HepG2 (cell line): ENCODE measurements around the gene YIPF4. TPM values are rescaled to one million over a fixed set of nuclear protein-coding genes. Genes with fewer than 3 reads are reported as not detected.
A peak's percentile ranks its signal among the peaks of the same experiment; 100 is the strongest.

Experiments used
- ASH2L ChIP-seq: fragments of 300-600, 200-600 bp; sonication (generic); IDR thresholded peaks from 2 replicates; pipeline ENCODE4 v1.7.0; 2017; ENCODE audit warnings: low read depth, mild to moderate bottlenecking, moderate library complexity, mixed read lengths, low read length; ENCODE audit not compliant: insufficient read length
- BRD4 ChIP-seq: sonication (generic); formaldehyde crosslinking; IDR thresholded peaks from 2 replicates; pipeline ENCODE4 v1.4.0; 2020; ENCODE audit warnings: missing genetic modification reagents
- FLYWCH1 ChIP-seq: sonication (generic); formaldehyde crosslinking; IDR thresholded peaks from 2 replicates; pipeline ENCODE4 v1.8.1; 2023; ENCODE audit warnings: mild to moderate bottlenecking, missing genetic modification reagents
- HOXA9 ChIP-seq: sonication (generic); formaldehyde crosslinking; IDR thresholded peaks from 2 replicates; pipeline ENCODE4 v1.8.1; 2022; ENCODE audit warnings: missing genetic modification reagents, mild to moderate bottlenecking, moderate library complexity, borderline replicate concordance
- ZNF326 ChIP-seq: sonication (generic); formaldehyde crosslinking; IDR thresholded peaks from 2 replicates; pipeline ENCODE4 v1.4.0; 2020; ENCODE audit warnings: missing genetic modification reagents, borderline replicate concordance
- ZNF33B ChIP-seq: sonication (generic); formaldehyde crosslinking; IDR thresholded peaks from 2 replicates; pipeline ENCODE4 v1.5.1; 2020; ENCODE audit warnings: mild to moderate bottlenecking, missing genetic modification reagents
- polyA plus RNA-seq, 8 experiments: library from polyadenylated mRNA; depleted of rRNA in 3 of 8; stranded (reverse) in 7 of 8; unstranded in 1 of 8; fragments of >200 nt; fragmentation: Illumina TruSeq in 4 of 8; extraction: Trizol in 4 of 8; gene quantifications; 2 replicates each; pipeline versions ENCODE4 v1.2.1 to v1.2.3, GENCODE V29; 2011 to 2016; ENCODE audit warnings: low read depth in 4 of 8, missing spikeins in 1 of 8, mixed read lengths in 1 of 8; ENCODE audit not compliant: insufficient read depth in 1 of 8
- total RNA-seq, 5 experiments: library from RNA; depleted of rRNA; stranded (reverse); fragments of >200 nt; fragmentation: Illumina TruSeq; extraction: Trizol; gene quantifications; 2 replicates each; pipeline ENCODE4 v1.2.3, GENCODE V29; 2016; ENCODE audit warnings: low read depth in 1 of 5
- TF ChIP-seq, protein P1 (sequence below): IDR thresholded peaks from 2 replicates; pipeline ENCODE4 v1.6.1; 2016; ENCODE audit warnings: low read depth, missing genetic modification reagents, missing compliant biosample characterization
- TF ChIP-seq, protein P2 (sequence below): sonication (generic); formaldehyde crosslinking; IDR thresholded peaks from 2 replicates; pipeline ENCODE4 v1.4.0; 2020; ENCODE audit warnings: missing genetic modification reagents, mild to moderate bottlenecking, borderline replicate concordance
- TF ChIP-seq, protein P3 (sequence below), 2 experiments: sonication (generic) in 1 of 2; formaldehyde crosslinking in 1 of 2; IDR thresholded peaks; 2 replicates each; pipeline versions ENCODE4 v1.5.1 to v1.6.1; 2011 to 2020; ENCODE audit warnings: borderline replicate concordance in 1 of 2, low read depth in 1 of 2, low read length in 1 of 2, mild to moderate bottlenecking in 1 of 2, missing genetic modification reagents in 1 of 2, moderate library complexity in 1 of 2
- TF ChIP-seq, protein P4 (sequence below): sonication (generic); formaldehyde crosslinking; conservative IDR thresholded peaks from 2 replicates; pipeline ENCODE4 v1.8.0; 2022; ENCODE audit warnings: mild to moderate bottlenecking, moderate library complexity, missing genetic modification reagents
- TF ChIP-seq, protein P5 (sequence below): IDR thresholded peaks from 2 replicates; pipeline ENCODE4 v1.6.1; 2018; ENCODE audit warnings: missing genetic modification reagents

The YIPF4 gene
- total and polyA plus RNA-seq, 2 of the 13 experiments (the other 11 are each of a cell fraction or from before 2014, with no cell fraction given): 19.0 to 43.9 TPM

DNA sequence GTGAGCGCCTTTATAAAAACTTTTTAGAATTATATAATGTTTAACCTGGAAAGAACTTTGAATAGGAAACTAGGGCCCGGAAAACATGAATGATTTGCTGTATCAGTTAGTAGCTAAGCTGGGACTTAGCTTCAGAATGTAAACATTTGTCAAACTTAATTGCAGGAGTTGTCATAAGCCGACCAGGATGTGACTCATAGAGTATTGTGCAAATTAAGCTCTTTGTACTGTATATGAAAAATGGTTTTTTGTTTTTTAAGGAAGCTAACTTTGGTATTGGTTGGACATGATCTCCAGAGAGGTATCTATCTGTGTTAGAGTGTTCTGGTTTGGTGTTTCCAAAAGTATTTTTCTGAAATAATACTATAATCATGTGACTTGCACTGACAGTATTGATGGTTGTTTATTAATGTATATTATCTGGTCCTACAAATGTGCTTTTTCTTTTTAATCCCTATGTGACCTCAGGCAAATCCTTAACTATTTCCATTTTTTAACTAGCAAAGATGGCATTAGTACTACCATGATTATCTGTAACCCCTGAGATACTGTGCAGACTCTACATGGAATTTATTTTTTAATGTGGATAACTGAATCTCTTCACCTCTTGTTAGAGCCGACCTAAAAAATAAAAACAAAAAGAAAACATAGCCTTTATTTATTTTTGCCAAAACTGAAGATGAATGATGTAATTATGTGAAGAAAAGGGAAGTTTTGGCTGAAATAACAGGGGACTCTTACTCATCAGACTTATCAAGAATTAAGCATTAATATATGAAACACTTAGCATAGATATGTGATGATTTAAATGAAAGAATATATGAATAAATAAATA lies 11.7 kb downstream of the YIPF4 start (continued):
- TF ChIP-seq, protein P1, sequence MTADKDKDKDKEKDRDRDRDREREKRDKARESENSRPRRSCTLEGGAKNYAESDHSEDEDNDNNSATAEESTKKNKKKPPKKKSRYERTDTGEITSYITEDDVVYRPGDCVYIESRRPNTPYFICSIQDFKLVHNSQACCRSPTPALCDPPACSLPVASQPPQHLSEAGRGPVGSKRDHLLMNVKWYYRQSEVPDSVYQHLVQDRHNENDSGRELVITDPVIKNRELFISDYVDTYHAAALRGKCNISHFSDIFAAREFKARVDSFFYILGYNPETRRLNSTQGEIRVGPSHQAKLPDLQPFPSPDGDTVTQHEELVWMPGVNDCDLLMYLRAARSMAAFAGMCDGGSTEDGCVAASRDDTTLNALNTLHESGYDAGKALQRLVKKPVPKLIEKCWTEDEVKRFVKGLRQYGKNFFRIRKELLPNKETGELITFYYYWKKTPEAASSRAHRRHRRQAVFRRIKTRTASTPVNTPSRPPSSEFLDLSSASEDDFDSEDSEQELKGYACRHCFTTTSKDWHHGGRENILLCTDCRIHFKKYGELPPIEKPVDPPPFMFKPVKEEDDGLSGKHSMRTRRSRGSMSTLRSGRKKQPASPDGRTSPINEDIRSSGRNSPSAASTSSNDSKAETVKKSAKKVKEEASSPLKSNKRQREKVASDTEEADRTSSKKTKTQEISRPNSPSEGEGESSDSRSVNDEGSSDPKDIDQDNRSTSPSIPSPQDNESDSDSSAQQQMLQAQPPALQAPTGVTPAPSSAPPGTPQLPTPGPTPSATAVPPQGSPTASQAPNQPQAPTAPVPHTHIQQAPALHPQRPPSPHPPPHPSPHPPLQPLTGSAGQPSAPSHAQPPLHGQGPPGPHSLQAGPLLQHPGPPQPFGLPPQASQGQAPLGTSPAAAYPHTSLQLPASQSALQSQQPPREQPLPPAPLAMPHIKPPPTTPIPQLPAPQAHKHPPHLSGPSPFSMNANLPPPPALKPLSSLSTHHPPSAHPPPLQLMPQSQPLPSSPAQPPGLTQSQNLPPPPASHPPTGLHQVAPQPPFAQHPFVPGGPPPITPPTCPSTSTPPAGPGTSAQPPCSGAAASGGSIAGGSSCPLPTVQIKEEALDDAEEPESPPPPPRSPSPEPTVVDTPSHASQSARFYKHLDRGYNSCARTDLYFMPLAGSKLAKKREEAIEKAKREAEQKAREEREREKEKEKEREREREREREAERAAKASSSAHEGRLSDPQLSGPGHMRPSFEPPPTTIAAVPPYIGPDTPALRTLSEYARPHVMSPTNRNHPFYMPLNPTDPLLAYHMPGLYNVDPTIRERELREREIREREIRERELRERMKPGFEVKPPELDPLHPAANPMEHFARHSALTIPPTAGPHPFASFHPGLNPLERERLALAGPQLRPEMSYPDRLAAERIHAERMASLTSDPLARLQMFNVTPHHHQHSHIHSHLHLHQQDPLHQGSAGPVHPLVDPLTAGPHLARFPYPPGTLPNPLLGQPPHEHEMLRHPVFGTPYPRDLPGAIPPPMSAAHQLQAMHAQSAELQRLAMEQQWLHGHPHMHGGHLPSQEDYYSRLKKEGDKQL (CRISPR knock-in tag): peak; percentile 35; the same call in 1 of the 2 replicates
- TF ChIP-seq, protein P2, sequence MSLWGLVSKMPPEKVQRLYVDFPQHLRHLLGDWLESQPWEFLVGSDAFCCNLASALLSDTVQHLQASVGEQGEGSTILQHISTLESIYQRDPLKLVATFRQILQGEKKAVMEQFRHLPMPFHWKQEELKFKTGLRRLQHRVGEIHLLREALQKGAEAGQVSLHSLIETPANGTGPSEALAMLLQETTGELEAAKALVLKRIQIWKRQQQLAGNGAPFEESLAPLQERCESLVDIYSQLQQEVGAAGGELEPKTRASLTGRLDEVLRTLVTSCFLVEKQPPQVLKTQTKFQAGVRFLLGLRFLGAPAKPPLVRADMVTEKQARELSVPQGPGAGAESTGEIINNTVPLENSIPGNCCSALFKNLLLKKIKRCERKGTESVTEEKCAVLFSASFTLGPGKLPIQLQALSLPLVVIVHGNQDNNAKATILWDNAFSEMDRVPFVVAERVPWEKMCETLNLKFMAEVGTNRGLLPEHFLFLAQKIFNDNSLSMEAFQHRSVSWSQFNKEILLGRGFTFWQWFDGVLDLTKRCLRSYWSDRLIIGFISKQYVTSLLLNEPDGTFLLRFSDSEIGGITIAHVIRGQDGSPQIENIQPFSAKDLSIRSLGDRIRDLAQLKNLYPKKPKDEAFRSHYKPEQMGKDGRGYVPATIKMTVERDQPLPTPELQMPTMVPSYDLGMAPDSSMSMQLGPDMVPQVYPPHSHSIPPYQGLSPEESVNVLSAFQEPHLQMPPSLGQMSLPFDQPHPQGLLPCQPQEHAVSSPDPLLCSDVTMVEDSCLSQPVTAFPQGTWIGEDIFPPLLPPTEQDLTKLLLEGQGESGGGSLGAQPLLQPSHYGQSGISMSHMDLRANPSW (CRISPR knock-in tag): no peak
- no peak for TF ChIP-seq FLYWCH1 (CRISPR knock-in tag)
- TF ChIP-seq, protein P3, sequence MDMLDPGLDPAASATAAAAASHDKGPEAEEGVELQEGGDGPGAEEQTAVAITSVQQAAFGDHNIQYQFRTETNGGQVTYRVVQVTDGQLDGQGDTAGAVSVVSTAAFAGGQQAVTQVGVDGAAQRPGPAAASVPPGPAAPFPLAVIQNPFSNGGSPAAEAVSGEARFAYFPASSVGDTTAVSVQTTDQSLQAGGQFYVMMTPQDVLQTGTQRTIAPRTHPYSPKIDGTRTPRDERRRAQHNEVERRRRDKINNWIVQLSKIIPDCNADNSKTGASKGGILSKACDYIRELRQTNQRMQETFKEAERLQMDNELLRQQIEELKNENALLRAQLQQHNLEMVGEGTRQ (IDR thresholded peaks at IDR 0.05; ENCODE audit: low read depth, low read length): no peak
- TF ChIP-seq, protein P3 (CRISPR knock-in tag; IDR thresholded peaks at IDR 0.05; ENCODE audit: borderline replicate concordance): no peak
- TF ChIP-seq, protein P4, sequence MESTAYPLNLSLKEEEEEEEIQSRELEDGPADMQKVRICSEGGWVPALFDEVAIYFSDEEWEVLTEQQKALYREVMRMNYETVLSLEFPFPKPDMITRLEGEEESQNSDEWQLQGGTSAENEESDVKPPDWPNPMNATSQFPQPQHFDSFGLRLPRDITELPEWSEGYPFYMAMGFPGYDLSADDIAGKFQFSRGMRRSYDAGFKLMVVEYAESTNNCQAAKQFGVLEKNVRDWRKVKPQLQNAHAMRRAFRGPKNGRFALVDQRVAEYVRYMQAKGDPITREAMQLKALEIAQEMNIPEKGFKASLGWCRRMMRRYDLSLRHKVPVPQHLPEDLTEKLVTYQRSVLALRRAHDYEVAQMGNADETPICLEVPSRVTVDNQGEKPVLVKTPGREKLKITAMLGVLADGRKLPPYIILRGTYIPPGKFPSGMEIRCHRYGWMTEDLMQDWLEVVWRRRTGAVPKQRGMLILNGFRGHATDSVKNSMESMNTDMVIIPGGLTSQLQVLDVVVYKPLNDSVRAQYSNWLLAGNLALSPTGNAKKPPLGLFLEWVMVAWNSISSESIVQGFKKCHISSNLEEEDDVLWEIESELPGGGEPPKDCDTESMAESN: no peak
- no peak for TF ChIP-seq ZNF326 (CRISPR knock-in tag)
- no peak for TF ChIP-seq HOXA9 (CRISPR knock-in tag)
- TF ChIP-seq, protein P5, sequence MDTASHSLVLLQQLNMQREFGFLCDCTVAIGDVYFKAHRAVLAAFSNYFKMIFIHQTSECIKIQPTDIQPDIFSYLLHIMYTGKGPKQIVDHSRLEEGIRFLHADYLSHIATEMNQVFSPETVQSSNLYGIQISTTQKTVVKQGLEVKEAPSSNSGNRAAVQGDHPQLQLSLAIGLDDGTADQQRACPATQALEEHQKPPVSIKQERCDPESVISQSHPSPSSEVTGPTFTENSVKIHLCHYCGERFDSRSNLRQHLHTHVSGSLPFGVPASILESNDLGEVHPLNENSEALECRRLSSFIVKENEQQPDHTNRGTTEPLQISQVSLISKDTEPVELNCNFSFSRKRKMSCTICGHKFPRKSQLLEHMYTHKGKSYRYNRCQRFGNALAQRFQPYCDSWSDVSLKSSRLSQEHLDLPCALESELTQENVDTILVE (CRISPR knock-in tag): peak; percentile 82; the same call in 1 of the 2 replicates
- no peak for TF ChIP-seq ZNF33B (CRISPR knock-in tag)
- TF ChIP-seq BRD4 (CRISPR knock-in tag): no peak
- TF ChIP-seq ASH2L: no peak
